Measurements from ENCODE around the gene MAD2L1BP.
"Not testable (repeated sequence)": the region's sequence is repeated elsewhere in the genome, so short reads cannot be mapped to it uniquely, and the experiment has no call there.

MAD2L1BP gene

DNA sequence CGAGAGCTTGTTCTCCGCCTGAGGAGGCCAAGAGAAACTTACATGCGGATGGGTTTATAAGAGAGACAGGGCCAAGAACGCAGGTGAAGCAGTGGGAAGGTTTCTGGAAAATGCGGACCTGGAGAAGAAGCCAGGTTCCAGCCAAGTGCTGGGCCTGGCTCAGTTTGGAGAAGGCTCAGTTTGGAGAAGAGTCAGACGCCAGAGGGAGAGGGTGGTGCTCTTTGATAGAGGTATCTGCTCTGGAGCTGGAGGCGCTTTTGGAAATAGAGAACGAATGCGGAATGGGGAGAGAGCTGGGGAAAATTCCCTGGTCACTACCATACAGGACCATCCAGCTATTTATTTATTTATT is 9.9 kb downstream of the MAD2L1BP start:
- POLR2A ChIA-PET = no interaction called here
- no peak overlapping the region for H3K27ac ChIP-seq (ENCODE audit: insufficient read depth in 1 of 2, low read depth in 1 of 2, low read length in 2 of 2, poor library complexity in 1 of 2, severe bottlenecking in 2 of 2)
- CTCF ChIA-PET = interaction anchor here (1.1 to 3.5 kb wide), 3 partner anchors 15 to 30 kb away, joined by 3 to 21 read pairs (median 9); partner anchors contain the start of gene GTPBP2

GRCh38 chr6:43647613-43648012 is 12.0 kb downstream of the MAD2L1BP start:
- DNase-seq = no peak
- H3K4me1 ChIP-seq (ENCODE audit: control extremely low read depth in 1 of 4, control insufficient read depth in 4 of 4, insufficient read depth in 4 of 4, low read length in 3 of 4) = peaks cover 0 to 11% (median 4%) of the 10 kb centered on the region in 4 experiments
- POLR2A ChIA-PET = no interaction called here
- no peaks in the 10 kb centered on the region for H3K9me3 ChIP-seq (ENCODE audit: control extremely low read depth in 1 of 5, control insufficient read depth in 4 of 5, insufficient read depth in 2 of 5, low read depth in 1 of 5, low read length in 4 of 5)
- 100% methylated on average over 1 of the region's 3 CpGs for WGBS (ENCODE audit: insufficient coverage)
- no peak overlapping the region for H3K27ac ChIP-seq (ENCODE audit: insufficient read depth in 1 of 2, low read depth in 1 of 2, low read length in 2 of 2, poor library complexity in 1 of 2, severe bottlenecking in 2 of 2)
- H3K27me3 ChIP-seq (replicated peaks in 2 of 5; ENCODE audit: control insufficient read depth in 4 of 5, insufficient read depth in 5 of 5, low read length in 4 of 5) = peaks cover 0 to 2% (median 0%) of the 10 kb centered on the region in 5 experiments
- CTCF ChIA-PET = interaction anchor here (0.8 to 1.9 kb wide), 4 partner anchors 11 to 71 kb away, joined by 3 to 4 read pairs (median 4); no protein-coding TSS in a partner anchor
- H3K36me3 ChIP-seq (ENCODE audit: control insufficient read depth in 4 of 4, insufficient read depth in 4 of 4, low read length in 3 of 4) = peaks cover 0 to 3% (median under 1%) of the 10 kb centered on the region in 4 experiments
- H3K4me3 ChIP-seq (ENCODE audit: control insufficient read depth in 1 of 7, extremely low read depth in 1 of 7, insufficient read depth in 4 of 7, low read depth in 2 of 7, low read length in 6 of 7) = no peak overlapping the region

More for the DNA sequence above, 9.9 kb downstream of the MAD2L1BP start:
- Histone ChIP-seq H3K4me1 (ENCODE audit: control extremely low read depth in 1 of 4, control insufficient read depth in 4 of 4, insufficient read depth in 4 of 4, low read length in 3 of 4) (peaks cover 0 to 13% (median 5%) of the 10 kb centered on the region in 4 experiments), H3K4me3 (ENCODE audit: control insufficient read depth in 1 of 7, extremely low read depth in 1 of 7, insufficient read depth in 4 of 7, low read depth in 2 of 7, low read length in 6 of 7) (peak overlapping the region in 6 of 7 experiments; percentile 32 to 87 (median 64)), H3K36me3 (ENCODE audit: control insufficient read depth in 4 of 4, insufficient read depth in 4 of 4, low read length in 3 of 4) (peaks cover 0 to 17% (median 9%) of the 10 kb centered on the region in 4 experiments), H3K27me3 (replicated peaks in 2 of 5; ENCODE audit: control insufficient read depth in 4 of 5, insufficient read depth in 5 of 5, low read length in 4 of 5) (no peaks in the 10 kb centered on the region), H3K9me3 (ENCODE audit: control extremely low read depth in 1 of 5, control insufficient read depth in 4 of 5, insufficient read depth in 2 of 5, low read depth in 1 of 5, low read length in 4 of 5) (no peaks in the 10 kb centered on the region)
- WGBS (ENCODE audit: insufficient coverage) = 9% methylated on average over 9 of the region's 9 CpGs
- no peak for DNase-seq

DNA sequence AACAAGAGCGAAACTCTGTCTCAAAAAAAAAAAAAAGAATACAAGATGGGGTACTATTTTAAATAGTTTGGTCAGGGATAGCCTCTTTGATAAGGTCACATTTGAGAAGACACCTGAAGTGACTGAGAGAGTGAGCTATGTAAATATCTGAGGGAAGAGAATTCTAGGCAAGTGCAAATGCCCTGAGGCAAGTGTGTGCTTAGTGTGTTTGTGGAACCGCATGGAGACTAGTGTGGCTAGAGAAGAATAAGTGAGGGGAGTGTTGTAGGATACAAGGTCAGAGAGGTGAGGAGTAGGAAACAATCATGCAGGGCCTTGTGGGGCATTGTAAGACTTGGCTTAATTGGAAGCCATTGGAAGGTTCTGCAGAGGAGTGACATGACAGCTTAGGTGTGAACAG is 12.6 kb downstream of the MAD2L1BP start:
- 100% methylated on average over 1 of the region's 2 CpGs for WGBS (ENCODE audit: insufficient coverage)
- CTCF ChIA-PET = interaction anchor here (0.9 to 1.9 kb wide), 3 partner anchors 11 to 71 kb away, joined by 3 to 4 read pairs (median 4); no protein-coding TSS in a partner anchor
- Histone ChIP-seq H3K27ac (ENCODE audit: insufficient read depth in 1 of 2, low read depth in 1 of 2, low read length in 2 of 2, poor library complexity in 1 of 2, severe bottlenecking in 2 of 2) (no peak overlapping the region), H3K4me3 (ENCODE audit: control insufficient read depth in 1 of 7, extremely low read depth in 1 of 7, insufficient read depth in 4 of 7, low read depth in 2 of 7, low read length in 6 of 7) (no peak overlapping the region), H3K4me1 (ENCODE audit: control extremely low read depth in 1 of 4, control insufficient read depth in 4 of 4, insufficient read depth in 4 of 4, low read length in 3 of 4) (peaks cover 0 to 11% (median 4%) of the 10 kb centered on the region in 4 experiments), H3K36me3 (ENCODE audit: control insufficient read depth in 4 of 4, insufficient read depth in 4 of 4, low read length in 3 of 4) (no peaks in the 10 kb centered on the region), H3K27me3 (replicated peaks in 2 of 5; ENCODE audit: control insufficient read depth in 4 of 5, insufficient read depth in 5 of 5, low read length in 4 of 5) (peaks cover 0 to 2% (median 0%) of the 10 kb centered on the region in 5 experiments), H3K9me3 (ENCODE audit: control extremely low read depth in 1 of 5, control insufficient read depth in 4 of 5, insufficient read depth in 2 of 5, low read depth in 1 of 5, low read length in 4 of 5) (no peaks in the 10 kb centered on the region)
- POLR2A ChIA-PET = no interaction called here
- DNase-seq = no peak

GRCh38 chr6:43652822-43653221 is 17.2 kb downstream of the MAD2L1BP start:
- POLR2A ChIA-PET; H3K36me3 ChIP-seq (ENCODE audit: control insufficient read depth in 4 of 4, insufficient read depth in 4 of 4, low read length in 3 of 4); H3K27ac ChIP-seq (ENCODE audit: insufficient read depth in 1 of 2, low read depth in 1 of 2, low read length in 2 of 2, poor library complexity in 1 of 2, severe bottlenecking in 2 of 2); H3K9me3 ChIP-seq (ENCODE audit: control extremely low read depth in 1 of 5, control insufficient read depth in 4 of 5, insufficient read depth in 2 of 5, low read depth in 1 of 5, low read length in 4 of 5); H3K4me1 ChIP-seq (ENCODE audit: control extremely low read depth in 1 of 4, control insufficient read depth in 4 of 4, insufficient read depth in 4 of 4, low read length in 3 of 4); DNase-seq; H3K27me3 ChIP-seq (replicated peaks in 2 of 5; ENCODE audit: control insufficient read depth in 4 of 5, insufficient read depth in 5 of 5, low read length in 4 of 5); H3K4me3 ChIP-seq (ENCODE audit: control insufficient read depth in 1 of 7, extremely low read depth in 1 of 7, insufficient read depth in 4 of 7, low read depth in 2 of 7, low read length in 6 of 7): not testable (repeated sequence)
- CTCF ChIA-PET = interaction anchor here (1.1 to 2.3 kb wide), 2 partner anchors 13 kb away, joined by 3 to 5 read pairs; no protein-coding TSS in a partner anchor
- 92% methylated on average over 1 of the region's 2 CpGs for WGBS (ENCODE audit: insufficient coverage)

DNA sequence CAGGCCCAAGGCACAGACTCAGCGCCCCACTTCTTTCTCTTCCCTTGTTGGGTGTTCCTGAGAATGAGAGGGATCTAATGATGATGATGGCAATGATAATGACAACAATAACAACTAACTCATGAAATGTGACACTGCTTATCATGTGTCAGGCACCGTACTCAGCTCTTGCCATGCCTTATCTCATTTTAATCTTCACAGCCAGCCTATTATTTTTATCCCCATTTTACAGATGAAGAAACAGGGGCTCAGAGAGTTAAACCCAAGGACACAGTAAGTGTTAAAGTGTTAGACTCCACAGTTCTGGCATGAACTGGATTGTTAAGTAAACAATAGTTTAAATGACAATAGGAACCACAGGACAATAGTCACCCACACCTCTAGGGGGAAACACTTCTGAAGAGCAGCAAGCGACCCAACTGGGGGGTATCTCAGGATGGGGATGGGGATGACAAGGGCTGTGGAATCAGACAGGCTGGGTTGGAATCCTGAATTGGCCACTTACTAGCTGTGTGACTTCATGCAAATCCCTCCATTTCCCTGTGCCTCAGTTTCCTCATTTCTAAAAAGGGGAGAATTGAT is 21.7 kb downstream of the MAD2L1BP start:
- POLR2A ChIA-PET = interaction anchor here (0.9 kb wide), 1 partner anchor 8 kb away, joined by 3 read pairs; no protein-coding TSS in a partner anchor

DNA sequence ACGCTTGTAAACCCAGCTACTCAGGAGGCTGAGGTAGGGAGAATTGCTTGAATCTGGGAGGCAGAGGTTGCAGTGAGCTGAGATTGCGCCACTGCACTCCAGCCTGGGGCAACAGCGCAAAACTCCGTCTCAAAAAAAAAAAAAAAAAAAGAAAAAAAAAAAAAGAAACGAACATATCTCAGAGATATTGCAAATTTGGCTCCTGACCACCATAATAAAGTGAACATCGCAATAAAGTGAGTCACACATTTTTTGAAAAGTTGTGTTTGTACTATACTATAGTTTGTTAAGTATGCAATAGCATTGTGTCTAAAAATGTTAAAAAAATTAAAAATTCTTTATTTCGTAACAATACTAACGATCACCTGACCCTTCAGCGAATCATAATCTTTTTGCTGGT is 22.5 kb downstream of the MAD2L1BP start:
- DNase-seq = no peak
- 98% methylated on average over 4 of the region's 9 CpGs for WGBS (ENCODE audit: insufficient coverage)
- peaks cover 0 to 9% (median 0%) of the 10 kb centered on the region in 5 experiments for H3K9me3 ChIP-seq (ENCODE audit: control extremely low read depth in 1 of 5, control insufficient read depth in 4 of 5, insufficient read depth in 2 of 5, low read depth in 1 of 5, low read length in 4 of 5)
- no peaks in the 10 kb centered on the region for H3K4me1 ChIP-seq (ENCODE audit: control extremely low read depth in 1 of 4, control insufficient read depth in 4 of 4, insufficient read depth in 4 of 4, low read length in 3 of 4)
- POLR2A ChIA-PET = interaction anchor here (0.9 kb wide), 1 partner anchor 8 kb away, joined by 3 read pairs; no protein-coding TSS in a partner anchor
- H3K36me3 ChIP-seq (ENCODE audit: control insufficient read depth in 4 of 4, insufficient read depth in 4 of 4, low read length in 3 of 4) = no peaks in the 10 kb centered on the region
- H3K27ac ChIP-seq (ENCODE audit: insufficient read depth in 1 of 2, low read depth in 1 of 2, low read length in 2 of 2, poor library complexity in 1 of 2, severe bottlenecking in 2 of 2) = no peak overlapping the region
- CTCF ChIA-PET = interaction anchor here (1.0 to 1.4 kb wide), 2 partner anchors 8 to 10 kb away, joined by 4 read pairs; no protein-coding TSS in a partner anchor
- no peaks in the 10 kb centered on the region for H3K27me3 ChIP-seq (replicated peaks in 2 of 5; ENCODE audit: control insufficient read depth in 4 of 5, insufficient read depth in 5 of 5, low read length in 4 of 5)
- no peak overlapping the region for H3K4me3 ChIP-seq (ENCODE audit: control insufficient read depth in 1 of 7, extremely low read depth in 1 of 7, insufficient read depth in 4 of 7, low read depth in 2 of 7, low read length in 6 of 7)

More for the DNA sequence above, 21.7 kb downstream of the MAD2L1BP start:
- Histone ChIP-seq H3K27ac (ENCODE audit: insufficient read depth in 1 of 2, low read depth in 1 of 2, low read length in 2 of 2, poor library complexity in 1 of 2, severe bottlenecking in 2 of 2) (no peak overlapping the region), H3K27me3 (replicated peaks in 2 of 5; ENCODE audit: control insufficient read depth in 4 of 5, insufficient read depth in 5 of 5, low read length in 4 of 5) (no peaks in the 10 kb centered on the region), H3K4me1 (ENCODE audit: control extremely low read depth in 1 of 4, control insufficient read depth in 4 of 4, insufficient read depth in 4 of 4, low read length in 3 of 4) (no peaks in the 10 kb centered on the region), H3K9me3 (ENCODE audit: control extremely low read depth in 1 of 5, control insufficient read depth in 4 of 5, insufficient read depth in 2 of 5, low read depth in 1 of 5, low read length in 4 of 5) (peaks cover 0 to 9% (median 0%) of the 10 kb centered on the region in 5 experiments), H3K4me3 (ENCODE audit: control insufficient read depth in 1 of 7, extremely low read depth in 1 of 7, insufficient read depth in 4 of 7, low read depth in 2 of 7, low read length in 6 of 7) (no peak overlapping the region), H3K36me3 (ENCODE audit: control insufficient read depth in 4 of 4, insufficient read depth in 4 of 4, low read length in 3 of 4) (no peaks in the 10 kb centered on the region)
- WGBS (ENCODE audit: insufficient coverage) = 100% methylated on average over 1 of the region's 3 CpGs
- DNase-seq = no peak
- CTCF ChIA-PET = interaction anchor here (1.4 to 1.5 kb wide), 2 partner anchors 9 to 48 kb away, joined by 4 read pairs; no protein-coding TSS in a partner anchor

GRCh38 chr6:43662948-43663347 is 27.3 kb downstream of the MAD2L1BP start:
- H3K4me3 ChIP-seq (ENCODE audit: control insufficient read depth in 1 of 7, extremely low read depth in 1 of 7, insufficient read depth in 4 of 7, low read depth in 2 of 7, low read length in 6 of 7); H3K27ac ChIP-seq (ENCODE audit: insufficient read depth in 1 of 2, low read depth in 1 of 2, low read length in 2 of 2, poor library complexity in 1 of 2, severe bottlenecking in 2 of 2); POLR2A ChIA-PET; H3K36me3 ChIP-seq (ENCODE audit: control insufficient read depth in 4 of 4, insufficient read depth in 4 of 4, low read length in 3 of 4); DNase-seq; H3K9me3 ChIP-seq (ENCODE audit: control extremely low read depth in 1 of 5, control insufficient read depth in 4 of 5, insufficient read depth in 2 of 5, low read depth in 1 of 5, low read length in 4 of 5); H3K4me1 ChIP-seq (ENCODE audit: control extremely low read depth in 1 of 4, control insufficient read depth in 4 of 4, insufficient read depth in 4 of 4, low read length in 3 of 4); H3K27me3 ChIP-seq (replicated peaks in 2 of 5; ENCODE audit: control insufficient read depth in 4 of 5, insufficient read depth in 5 of 5, low read length in 4 of 5): not testable (repeated sequence)
- WGBS (ENCODE audit: insufficient coverage) = 100% methylated on average over 2 of the region's 5 CpGs
- CTCF ChIA-PET = interaction anchor here (1.6 to 2.0 kb wide), 2 partner anchors 22 to 417 kb away, joined by 3 to 6 read pairs; no protein-coding TSS in a partner anchor

Data from common myeloid progenitor, CD34-positive (primary cell).